HEK293 (cell line): ENCODE results near the gene ZCCHC24.

Experiments
- CTCF ChIA-PET: fragments of 350-600 bp; formaldehyde crosslinking; extraction: SDS; loops from one replicate; lab custom pipeline; 2021; ENCODE audit warnings: antibody characterized with exemption; lab: Yijun Ruan, JAX
- POLR2A ChIA-PET: fragments of 300-600 bp; formaldehyde crosslinking; extraction: SDS; loops from one replicate; lab custom pipeline; 2020; ENCODE audit warnings: antibody characterized with exemption, inconsistent platforms; lab: Yijun Ruan, JAX
- H3K27ac ChIP-seq: fragments of 200-500 bp; sonication (Bioruptor generic); 2 replicates; pipeline ENCODE4 v1.5.1; 2014; ENCODE audit warnings: low read depth, low read length, control low read depth, inconsistent platforms; ENCODE audit errors: extremely low read depth
- H3K36me3 ChIP-seq, 2 experiments: fragments of 200-500 bp in 1 of 2; sonication (Bioruptor generic) in 1 of 2; 1 replicate in 1 of 2; 2 replicates in 1 of 2; pipeline ENCODE4 v1.5.1; 2014 to 2017; ENCODE audit warnings: inconsistent platforms in 2 of 2, low read length in 2 of 2; ENCODE audit not compliant: control insufficient read depth in 2 of 2, insufficient read depth in 1 of 2
- H3K4me1 ChIP-seq: fragments of 200-500 bp; sonication (Bioruptor generic); 2 replicates; pipeline ENCODE4 v1.5.1; 2014; ENCODE audit warnings: mild to moderate bottlenecking, low read length, inconsistent platforms; ENCODE audit not compliant: control insufficient read depth, insufficient read depth
- H3K4me3 ChIP-seq: 2 replicates; pipeline ENCODE4 v1.5.1; 2011; ENCODE audit warnings: low read depth, mild to moderate bottlenecking, control low read depth, low read length, moderate library complexity
- H3K9me3 ChIP-seq: fragments of 200-500 bp; sonication (Bioruptor generic); 2 replicates; pipeline ENCODE4 v1.5.1; 2014; ENCODE audit warnings: low read depth, low read length, inconsistent platforms; ENCODE audit not compliant: control insufficient read depth, insufficient read depth
- ATF2 ChIP-seq: fragments of 450-650 bp; formaldehyde crosslinking; IDR thresholded peaks from 2 replicates; pipeline ENCODE4 v1.5.1; 2016; ENCODE audit warnings: missing biosample characterization, missing genetic modification characterization, low read depth
- KLF10 ChIP-seq: fragments of 450-650 bp; IDR thresholded peaks from 2 replicates; pipeline ENCODE4 v1.5.1; 2018; ENCODE audit warnings: missing biosample characterization, mild to moderate bottlenecking, missing genetic modification characterization
- PATZ1 ChIP-seq: fragments of 450-650 bp; formaldehyde crosslinking; IDR thresholded peaks from 2 replicates; pipeline ENCODE4 v1.5.1; 2016; ENCODE audit warnings: missing biosample characterization, missing genetic modification characterization
- RBAK ChIP-seq: fragments of 450-650 bp; formaldehyde crosslinking; IDR thresholded peaks from 2 replicates; pipeline ENCODE4 v1.5.1; 2016; ENCODE audit warnings: missing biosample characterization, missing genetic modification characterization
- ZBTB10 ChIP-seq: fragments of 450-650 bp; formaldehyde crosslinking; IDR thresholded peaks from 2 replicates; pipeline ENCODE4 v1.5.1; 2016; ENCODE audit warnings: missing biosample characterization, missing genetic modification characterization
- ZBTB48 ChIP-seq: fragments of 450-650 bp; formaldehyde crosslinking; IDR thresholded peaks from 2 replicates; pipeline ENCODE4 v1.5.1; 2016; ENCODE audit warnings: missing biosample characterization, missing genetic modification characterization
- ZFP69B ChIP-seq: fragments of 450-650 bp; formaldehyde crosslinking; IDR thresholded peaks from 2 replicates; pipeline ENCODE4 v1.5.1; 2016; ENCODE audit warnings: missing biosample characterization, missing genetic modification characterization
- ZNF133 ChIP-seq: fragments of 450-650 bp; formaldehyde crosslinking; IDR thresholded peaks from 2 replicates; pipeline ENCODE4 v1.5.1; 2016; ENCODE audit warnings: missing biosample characterization, missing genetic modification characterization
- ZNF146 ChIP-seq: fragments of 450-650 bp; formaldehyde crosslinking; IDR thresholded peaks from 2 replicates; pipeline ENCODE4 v1.5.1; 2016; ENCODE audit warnings: missing biosample characterization, missing genetic modification characterization
- ZNF155 ChIP-seq: fragments of 450-650 bp; formaldehyde crosslinking; IDR thresholded peaks from 2 replicates; pipeline ENCODE4 v1.5.1; 2016; ENCODE audit warnings: missing biosample characterization, missing genetic modification characterization
- ZNF16 ChIP-seq: fragments of 450-650 bp; formaldehyde crosslinking; IDR thresholded peaks from 2 replicates; pipeline ENCODE4 v1.5.1; 2016; ENCODE audit warnings: low read depth, missing biosample characterization, missing genetic modification characterization
- ZNF239 ChIP-seq: fragments of 450-650 bp; formaldehyde crosslinking; IDR thresholded peaks from 2 replicates; pipeline ENCODE4 v1.5.1; 2016; ENCODE audit warnings: missing biosample characterization, missing genetic modification characterization
- ZNF362 ChIP-seq: fragments of 450-650 bp; formaldehyde crosslinking; IDR thresholded peaks from 2 replicates; pipeline ENCODE4 v1.5.1; 2016; ENCODE audit warnings: missing biosample characterization, missing genetic modification characterization
- ZNF433 ChIP-seq: fragments of 450-650 bp; formaldehyde crosslinking; IDR thresholded peaks from 2 replicates; pipeline ENCODE4 v1.5.1; 2016; ENCODE audit warnings: missing biosample characterization, missing genetic modification characterization, low read depth
- ZNF473 ChIP-seq: fragments of 450-650 bp; formaldehyde crosslinking; IDR thresholded peaks from 2 replicates; pipeline ENCODE4 v1.5.1; 2017; ENCODE audit warnings: missing biosample characterization, missing genetic modification characterization
- ZNF549 ChIP-seq: fragments of 450-650 bp; IDR thresholded peaks from 2 replicates; pipeline ENCODE4 v1.5.1; 2018; ENCODE audit warnings: missing biosample characterization, missing genetic modification characterization, mild to moderate bottlenecking, inconsistent platforms, moderate library complexity
- ZNF639 ChIP-seq: fragments of 450-650 bp; formaldehyde crosslinking; IDR thresholded peaks from 2 replicates; pipeline ENCODE4 v1.5.1; 2016; ENCODE audit warnings: missing biosample characterization, missing genetic modification characterization
- ZNF645 ChIP-seq: fragments of 450-650 bp; formaldehyde crosslinking; IDR thresholded peaks from 2 replicates; pipeline ENCODE4; 2016; ENCODE audit warnings: missing biosample characterization, missing genetic modification characterization
- ZNF692 ChIP-seq: fragments of 450-650 bp; formaldehyde crosslinking; IDR thresholded peaks from 2 replicates; pipeline ENCODE4 v1.5.1; 2016; ENCODE audit warnings: missing biosample characterization, missing genetic modification characterization
- ZNF791 ChIP-seq: fragments of 450-650 bp; formaldehyde crosslinking; IDR thresholded peaks from 2 replicates; pipeline ENCODE4 v1.5.1; 2016; ENCODE audit warnings: missing biosample characterization, missing genetic modification characterization
- ZNF792 ChIP-seq: fragments of 450-650 bp; formaldehyde crosslinking; IDR thresholded peaks from 2 replicates; pipeline ENCODE4 v1.5.1; 2016; ENCODE audit warnings: missing biosample characterization, missing genetic modification characterization
- ZSCAN16 ChIP-seq: fragments of 450-650 bp; formaldehyde crosslinking; IDR thresholded peaks from 2 replicates; pipeline ENCODE4 v1.5.1; 2016; ENCODE audit warnings: missing biosample characterization, missing genetic modification characterization

Gene ZCCHC24

GRCh38 chr10:79392506-79393176, 52.8 kb downstream of the ZCCHC24 start (continued):
- TF ChIP-seq ZNF155 (tag by site-specific recombination) (no peak), PATZ1 (tag by site-specific recombination) (no peak), ZNF362 (tag by site-specific recombination) (no peak), ZNF133 (no peak)

GRCh38 chr10:79392020-79392398, 53.4 kb downstream of the ZCCHC24 start:
- Histone ChIP-seq H3K9me3 (no peaks in the 10 kb centered on the region), H3K4me1 (no peaks in the 10 kb centered on the region), H3K4me3 (no peak overlapping the region), H3K27ac (no peak overlapping the region), H3K36me3 (no peaks in the 10 kb centered on the region)
- CTCF ChIA-PET, result interaction anchor here (1.3 to 2.1 kb wide), 3 partner anchors 8 to 17 kb away, joined by 4 to 9 read pairs (median 5); no protein-coding TSS in a partner anchor
- POLR2A ChIA-PET, result no interaction called here
- TF ChIP-seq ZNF692 (tag by site-specific recombination), result no peak
- TF ChIP-seq ZNF549 (tag by site-specific recombination), result no peak
- no peak for TF ChIP-seq ZNF645 (tag by site-specific recombination)
- TF ChIP-seq ZNF791 (tag by site-specific recombination), result no peak
- TF ChIP-seq ZBTB10 (tag by site-specific recombination), result no peak
- TF ChIP-seq ZBTB48, result no peak
- TF ChIP-seq ZNF792 (tag by site-specific recombination), result no peak
- no peak for TF ChIP-seq ZNF639 (tag by site-specific recombination)
- no peak for TF ChIP-seq KLF10 (tag by site-specific recombination)
- no peak for TF ChIP-seq ZFP69B
- no peak for TF ChIP-seq ZNF473 (tag by site-specific recombination)
- TF ChIP-seq ZSCAN16 (tag by site-specific recombination), result no peak
- no peak for TF ChIP-seq RBAK (tag by site-specific recombination)
- no peak for TF ChIP-seq ZNF146 (tag by site-specific recombination)
- no peak for TF ChIP-seq ZNF16 (tag by site-specific recombination)
- TF ChIP-seq ATF2 (tag by site-specific recombination), result no peak
- no peak for TF ChIP-seq ZNF239 (tag by site-specific recombination)
- no peak for TF ChIP-seq ZNF433
